Measurements from ENCODE around the gene IKZF2.

DNA sequence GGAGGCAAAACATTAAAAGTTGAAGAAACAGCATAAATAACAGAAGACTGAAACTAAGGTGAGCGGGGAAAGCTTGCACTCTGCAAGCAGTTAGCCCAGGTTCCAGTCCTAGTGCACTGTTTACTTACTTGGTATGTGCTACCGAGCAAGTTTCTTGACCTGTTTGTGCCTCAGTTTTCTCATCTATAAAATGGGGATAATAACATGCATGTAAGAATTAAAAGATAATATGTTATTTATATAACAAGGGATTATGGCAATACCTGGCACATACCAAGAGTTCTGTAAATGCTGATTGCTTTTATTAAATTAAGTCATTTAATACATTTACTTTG is 37.1 kb upstream of the IKZF2 start:
- TF ChIP-seq, protein P1, sequence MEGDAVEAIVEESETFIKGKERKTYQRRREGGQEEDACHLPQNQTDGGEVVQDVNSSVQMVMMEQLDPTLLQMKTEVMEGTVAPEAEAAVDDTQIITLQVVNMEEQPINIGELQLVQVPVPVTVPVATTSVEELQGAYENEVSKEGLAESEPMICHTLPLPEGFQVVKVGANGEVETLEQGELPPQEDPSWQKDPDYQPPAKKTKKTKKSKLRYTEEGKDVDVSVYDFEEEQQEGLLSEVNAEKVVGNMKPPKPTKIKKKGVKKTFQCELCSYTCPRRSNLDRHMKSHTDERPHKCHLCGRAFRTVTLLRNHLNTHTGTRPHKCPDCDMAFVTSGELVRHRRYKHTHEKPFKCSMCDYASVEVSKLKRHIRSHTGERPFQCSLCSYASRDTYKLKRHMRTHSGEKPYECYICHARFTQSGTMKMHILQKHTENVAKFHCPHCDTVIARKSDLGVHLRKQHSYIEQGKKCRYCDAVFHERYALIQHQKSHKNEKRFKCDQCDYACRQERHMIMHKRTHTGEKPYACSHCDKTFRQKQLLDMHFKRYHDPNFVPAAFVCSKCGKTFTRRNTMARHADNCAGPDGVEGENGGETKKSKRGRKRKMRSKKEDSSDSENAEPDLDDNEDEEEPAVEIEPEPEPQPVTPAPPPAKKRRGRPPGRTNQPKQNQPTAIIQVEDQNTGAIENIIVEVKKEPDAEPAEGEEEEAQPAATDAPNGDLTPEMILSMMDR (conservative IDR thresholded peaks at IDR 0.05; ENCODE audit: low read depth in 2 of 2): no peak
- TF ChIP-seq CREB1 (CRISPR knock-in tag; IDR thresholded peaks at IDR 0.05; ENCODE audit: low read depth) (no peak), EZH2phosphoT487 (IDR thresholded peaks at IDR 0.05; ENCODE audit: unreplicated experiment) (no peak)
- TF ChIP-seq, protein P2, sequence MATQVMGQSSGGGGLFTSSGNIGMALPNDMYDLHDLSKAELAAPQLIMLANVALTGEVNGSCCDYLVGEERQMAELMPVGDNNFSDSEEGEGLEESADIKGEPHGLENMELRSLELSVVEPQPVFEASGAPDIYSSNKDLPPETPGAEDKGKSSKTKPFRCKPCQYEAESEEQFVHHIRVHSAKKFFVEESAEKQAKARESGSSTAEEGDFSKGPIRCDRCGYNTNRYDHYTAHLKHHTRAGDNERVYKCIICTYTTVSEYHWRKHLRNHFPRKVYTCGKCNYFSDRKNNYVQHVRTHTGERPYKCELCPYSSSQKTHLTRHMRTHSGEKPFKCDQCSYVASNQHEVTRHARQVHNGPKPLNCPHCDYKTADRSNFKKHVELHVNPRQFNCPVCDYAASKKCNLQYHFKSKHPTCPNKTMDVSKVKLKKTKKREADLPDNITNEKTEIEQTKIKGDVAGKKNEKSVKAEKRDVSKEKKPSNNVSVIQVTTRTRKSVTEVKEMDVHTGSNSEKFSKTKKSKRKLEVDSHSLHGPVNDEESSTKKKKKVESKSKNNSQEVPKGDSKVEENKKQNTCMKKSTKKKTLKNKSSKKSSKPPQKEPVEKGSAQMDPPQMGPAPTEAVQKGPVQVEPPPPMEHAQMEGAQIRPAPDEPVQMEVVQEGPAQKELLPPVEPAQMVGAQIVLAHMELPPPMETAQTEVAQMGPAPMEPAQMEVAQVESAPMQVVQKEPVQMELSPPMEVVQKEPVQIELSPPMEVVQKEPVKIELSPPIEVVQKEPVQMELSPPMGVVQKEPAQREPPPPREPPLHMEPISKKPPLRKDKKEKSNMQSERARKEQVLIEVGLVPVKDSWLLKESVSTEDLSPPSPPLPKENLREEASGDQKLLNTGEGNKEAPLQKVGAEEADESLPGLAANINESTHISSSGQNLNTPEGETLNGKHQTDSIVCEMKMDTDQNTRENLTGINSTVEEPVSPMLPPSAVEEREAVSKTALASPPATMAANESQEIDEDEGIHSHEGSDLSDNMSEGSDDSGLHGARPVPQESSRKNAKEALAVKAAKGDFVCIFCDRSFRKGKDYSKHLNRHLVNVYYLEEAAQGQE (IDR thresholded peaks at IDR 0.05; ENCODE audit: unreplicated experiment): no peak
